GM18526 (cell line): Measurements from ENCODE around the gene NTN3.

Experiments used
- POLR2A ChIP-seq: IDR thresholded peaks from 3 replicates; pipeline ENCODE4 v1.6.1; 2011; ENCODE audit not compliant: insufficient read length; ENCODE audit errors: extremely low read depth

Gene NTN3

GRCh38 chr16:2459647-2460390 lies 11.3 kb upstream of the NTN3 start, which contains the start of gene TEDC2:
TSS of gene TEDC2 (plus strand) at chr16:2460109. CDS start at chr16:2460145, 36 bp downstream.
- peak; percentile 66 for TF ChIP-seq POLR2A

GRCh38 chr16:2460391-2460713 lies 10.7 kb upstream of the NTN3 start:
- TF ChIP-seq POLR2A = no peak

- no peak for TF ChIP-seq POLR2A
Observed at GRCh38 chr16:2460916-2461315, 10.2 kb upstream of the NTN3 start.

- TF ChIP-seq POLR2A = no peak
Observed at GRCh38 chr16:2462031-2462866, 8.8 kb upstream of the NTN3 start.

GRCh38 chr16:2464333-2464732 lies 6.8 kb upstream of the NTN3 start:
- TF ChIP-seq POLR2A = no peak

- TF ChIP-seq POLR2A = no peak
Observed at GRCh38 chr16:2465653-2466415, 5.3 kb upstream of the NTN3 start.

GRCh38 chr16:2466667-2467527 lies 4.2 kb upstream of the NTN3 start:
- no peak for TF ChIP-seq POLR2A

- TF ChIP-seq POLR2A = peak; percentile 36
Observed at GRCh38 chr16:2467528-2468232, 3.4 kb upstream of the NTN3 start.

- no peak for TF ChIP-seq POLR2A
Observed at GRCh38 chr16:2468233-2468724, 2.8 kb upstream of the NTN3 start.

GRCh38 chr16:2468725-2469398 lies 2.2 kb upstream of the NTN3 start:
- TF ChIP-seq POLR2A = no peak

- TF ChIP-seq POLR2A = no peak
Observed at GRCh38 chr16:2469399-2470233, 1.5 kb upstream of the NTN3 start.

- TF ChIP-seq POLR2A = no peak
Observed at GRCh38 chr16:2470234-2470601, 879 bp upstream of the NTN3 start.

GRCh38 chr16:2470603-2471015 lies 488 bp upstream of the NTN3 start:
- no peak for TF ChIP-seq POLR2A
